ENCODE data around the gene PTCHD1.

Gene PTCHD1

GRCh38 chrX:23333842-23334520 lies 668 bp upstream of the PTCHD1 start:
- Mint-ChIP-seq H3K9me3 (no peaks in the 10 kb centered on the region), H3K27ac (no peak overlapping the region), H3K4me3 (no peak overlapping the region), H3K4me1 (peaks cover 7% of the 10 kb centered on the region), H3K36me3 (no peaks in the 10 kb centered on the region)
- DNase-seq (ENCODE audit: low spot score in 2 of 2) (no peak), ATAC-seq (no peak)

- H3K36me3 Mint-ChIP-seq, result no peaks in the 10 kb centered on the region
- peak overlapping the region; percentile 15 for H3K4me3 Mint-ChIP-seq
- no peak overlapping the region for H3K27ac Mint-ChIP-seq
- peaks cover 7% of the 10 kb centered on the region for H3K4me1 Mint-ChIP-seq
- ATAC-seq, result no peak
- H3K9me3 Mint-ChIP-seq, result no peaks in the 10 kb centered on the region
- DNase-seq (ENCODE audit: low spot score in 2 of 2), result no peak
These were observed 165 bp upstream of the PTCHD1 start for GRCh38 chrX:23334521-23334847.

- no peak overlapping the region for H3K27ac Mint-ChIP-seq
- no peaks in the 10 kb centered on the region for H3K4me1 Mint-ChIP-seq
- ATAC-seq (no peak), DNase-seq (ENCODE audit: low spot score in 2 of 2) (no peak)
- H3K9me3 Mint-ChIP-seq, result no peaks in the 10 kb centered on the region
- no peaks in the 10 kb centered on the region for H3K36me3 Mint-ChIP-seq
- no peak overlapping the region for H3K4me3 Mint-ChIP-seq
These were observed 3.7 kb downstream of the PTCHD1 start for GRCh38 chrX:23338334-23338733.

GRCh38 chrX:23341452-23341851 lies 6.8 kb downstream of the PTCHD1 start:
- Mint-ChIP-seq H3K9me3 (no peaks in the 10 kb centered on the region), H3K4me3 (no peak overlapping the region), H3K4me1 (no peaks in the 10 kb centered on the region), H3K36me3 (no peaks in the 10 kb centered on the region), H3K27ac (no peak overlapping the region)
- DNase-seq (ENCODE audit: low spot score in 2 of 2) (no peak), ATAC-seq (no peak)

GRCh38 chrX:23344238-23344903 lies 9.7 kb downstream of the PTCHD1 start:
- ATAC-seq (no peak), DNase-seq (ENCODE audit: low spot score in 2 of 2) (no peak)
- no peak overlapping the region for H3K27ac Mint-ChIP-seq
- H3K9me3 Mint-ChIP-seq, result no peaks in the 10 kb centered on the region
- no peak overlapping the region for H3K4me3 Mint-ChIP-seq
- H3K4me1 Mint-ChIP-seq, result no peaks in the 10 kb centered on the region
- no peaks in the 10 kb centered on the region for H3K36me3 Mint-ChIP-seq

- H3K4me1 Mint-ChIP-seq, result no peaks in the 10 kb centered on the region
- no peak for ATAC-seq
- H3K4me3 Mint-ChIP-seq, result no peak overlapping the region
- H3K9me3 Mint-ChIP-seq, result no peaks in the 10 kb centered on the region
- H3K36me3 Mint-ChIP-seq, result no peaks in the 10 kb centered on the region
- DNase-seq (ENCODE audit: low spot score in 2 of 2), result no peak
- no peak overlapping the region for H3K27ac Mint-ChIP-seq
These were observed 10.2 kb downstream of the PTCHD1 start for GRCh38 chrX:23344904-23345271.

GRCh38 chrX:23356189-23356588 lies 21.5 kb downstream of the PTCHD1 start:
- no peak for ATAC-seq
- H3K36me3 Mint-ChIP-seq, result no peaks in the 10 kb centered on the region
- no peak overlapping the region for H3K4me3 Mint-ChIP-seq
- no peaks in the 10 kb centered on the region for H3K9me3 Mint-ChIP-seq
- H3K27ac Mint-ChIP-seq, result no peak overlapping the region
- no peak for DNase-seq (ENCODE audit: low spot score in 2 of 2)
- no peaks in the 10 kb centered on the region for H3K4me1 Mint-ChIP-seq

GRCh38 chrX:23364416-23364815 lies 29.8 kb downstream of the PTCHD1 start:
- DNase-seq (ENCODE audit: low spot score in 2 of 2) (no peak), ATAC-seq (no peak)
- Mint-ChIP-seq H3K4me3 (no peak overlapping the region), H3K9me3 (peaks cover 3% of the 10 kb centered on the region), H3K27ac (no peak overlapping the region), H3K36me3 (no peaks in the 10 kb centered on the region), H3K4me1 (no peaks in the 10 kb centered on the region)

- no peaks in the 10 kb centered on the region for H3K4me1 Mint-ChIP-seq
These were observed 30.9 kb downstream of the PTCHD1 start for GRCh38 chrX:23365541-23365940.

GRCh38 chrX:23366914-23367313 lies 32.3 kb downstream of the PTCHD1 start:
- H3K4me3 Mint-ChIP-seq, result no peak overlapping the region
- H3K36me3 Mint-ChIP-seq, result no peaks in the 10 kb centered on the region
- H3K27ac Mint-ChIP-seq, result no peak overlapping the region

More at GRCh38 chrX:23365541-23365940, 30.9 kb downstream of the PTCHD1 start:
- ATAC-seq (no peak), DNase-seq (ENCODE audit: low spot score in 2 of 2) (no peak)
- Mint-ChIP-seq H3K4me3 (no peak overlapping the region), H3K27ac (no peak overlapping the region), H3K9me3 (peaks cover 3% of the 10 kb centered on the region), H3K36me3 (no peaks in the 10 kb centered on the region)

GRCh38 chrX:23369027-23369426 lies 34.4 kb downstream of the PTCHD1 start:
- Mint-ChIP-seq H3K36me3 (no peaks in the 10 kb centered on the region), H3K4me1 (no peaks in the 10 kb centered on the region), H3K9me3 (peaks cover 3% of the 10 kb centered on the region), H3K4me3 (no peak overlapping the region), H3K27ac (no peak overlapping the region)
- ATAC-seq (no peak), DNase-seq (ENCODE audit: low spot score in 2 of 2) (no peak)

More at GRCh38 chrX:23366914-23367313, 32.3 kb downstream of the PTCHD1 start:
- no peak for ATAC-seq
- Mint-ChIP-seq H3K4me1 (no peaks in the 10 kb centered on the region), H3K9me3 (peaks cover 3% of the 10 kb centered on the region)
- DNase-seq (ENCODE audit: low spot score in 2 of 2), result no peak

GRCh38 chrX:23372220-23372902 lies 37.7 kb downstream of the PTCHD1 start:
- H3K9me3 Mint-ChIP-seq, result no peaks in the 10 kb centered on the region
- no peaks in the 10 kb centered on the region for H3K4me1 Mint-ChIP-seq
- H3K4me3 Mint-ChIP-seq, result no peak overlapping the region

GRCh38 chrX:23373129-23373804 lies 38.6 kb downstream of the PTCHD1 start:
- Mint-ChIP-seq H3K36me3 (no peaks in the 10 kb centered on the region), H3K9me3 (no peaks in the 10 kb centered on the region), H3K27ac (no peak overlapping the region), H3K4me1 (no peaks in the 10 kb centered on the region), H3K4me3 (no peak overlapping the region)
- DNase-seq (ENCODE audit: low spot score in 2 of 2) (no peak), ATAC-seq (no peak)

More at GRCh38 chrX:23372220-23372902, 37.7 kb downstream of the PTCHD1 start:
- DNase-seq (ENCODE audit: low spot score in 2 of 2) (no peak), ATAC-seq (no peak)
- Mint-ChIP-seq H3K27ac (no peak overlapping the region), H3K36me3 (no peaks in the 10 kb centered on the region)

- Mint-ChIP-seq H3K4me3 (no peak overlapping the region), H3K9me3 (no peaks in the 10 kb centered on the region)
- no peak for ATAC-seq
These were observed 39.6 kb downstream of the PTCHD1 start for GRCh38 chrX:23374291-23374690.

GRCh38 chrX:23376581-23376980 lies 41.9 kb downstream of the PTCHD1 start:
- no peaks in the 10 kb centered on the region for H3K9me3 Mint-ChIP-seq
- H3K27ac Mint-ChIP-seq, result no peak overlapping the region
- no peak overlapping the region for H3K4me3 Mint-ChIP-seq
- DNase-seq (ENCODE audit: low spot score in 2 of 2) (no peak), ATAC-seq (no peak)
- H3K36me3 Mint-ChIP-seq, result no peaks in the 10 kb centered on the region
- peaks cover 2% of the 10 kb centered on the region for H3K4me1 Mint-ChIP-seq

More at GRCh38 chrX:23374291-23374690, 39.6 kb downstream of the PTCHD1 start:
- DNase-seq (ENCODE audit: low spot score in 2 of 2), result no peak
- Mint-ChIP-seq H3K36me3 (no peaks in the 10 kb centered on the region), H3K4me1 (no peaks in the 10 kb centered on the region), H3K27ac (no peak overlapping the region)

Data from stimulated activated effector memory CD8-positive, alpha-beta T cell treated with anti-CD3 and anti-CD28 coated beads, Interleukin-12 subunit alpha, Interleukin-12 subunit beta, amount 100 ng/mL, for 72 hours (primary cell).